Activated T-cell treated with anti-CD3 and anti-CD28 coated beads, Interleukin-2, amount 50 U/mL, for 4 hours (primary cell): Measurements from ENCODE around the gene TMEM132C. TPM values are rescaled to one million over a fixed set of nuclear protein-coding genes. Genes with fewer than 3 reads are reported as not detected.

Experiments
- ATAC-seq, 2 donors: fragments of 200-7000 bp; cut with Tn5 transposase; one replicate each; pipeline ENCODE4 v1.10.0; 2021
- DNase-seq: peaks from one replicate; pipeline ENCODE4 v3.0.0-alpha.2; 2020
- H3K27me3 Mint-ChIP-seq: one replicate; pipeline ENCODE4 v1.8.0; 2021; ENCODE audit warnings: low read depth, mixed read lengths
- H3K36me3 Mint-ChIP-seq: one replicate; pipeline ENCODE4 v1.8.0; 2022; ENCODE audit warnings: mixed read lengths; ENCODE audit not compliant: insufficient read depth
- H3K4me1 Mint-ChIP-seq: one replicate; pipeline ENCODE4 v1.8.0; 2021; ENCODE audit warnings: low read depth, mixed read lengths
- H3K4me3 Mint-ChIP-seq: one replicate; pipeline ENCODE4 v1.8.0; 2021; ENCODE audit warnings: mild to moderate bottlenecking, moderate library complexity, mixed read lengths
- H3K9me3 Mint-ChIP-seq: one replicate; pipeline ENCODE4 v1.8.0; 2021; ENCODE audit warnings: mixed read lengths
- total RNA-seq, 3 donors: library from RNA; stranded (reverse); gene quantifications; one replicate each; pipeline ENCODE4 v1.2.1, GENCODE V29; 2021

TMEM132C gene
- total RNA-seq, 3 donors from 2014 or later, result not detected

- DNase-seq, result no peak
- Mint-ChIP-seq H3K4me1 (no peaks in the 10 kb centered on the region), H3K9me3 (peaks cover 12% of the 10 kb centered on the region), H3K36me3 (no peaks in the 10 kb centered on the region), H3K4me3 (no peak overlapping the region), H3K27me3 (peaks cover 45% of the 10 kb centered on the region)
- ATAC-seq, result no peak
Observed at GRCh38 chr12:128266541-128267130, 334 bp upstream of the TMEM132C start.

GRCh38 chr12:128267651-128268378, 845 bp downstream of the TMEM132C start:
- no peak for ATAC-seq
- H3K4me1 Mint-ChIP-seq, result no peaks in the 10 kb centered on the region
- no peak overlapping the region for H3K4me3 Mint-ChIP-seq
- peaks cover 43% of the 10 kb centered on the region for H3K27me3 Mint-ChIP-seq
- H3K36me3 Mint-ChIP-seq, result no peaks in the 10 kb centered on the region
- no peak for DNase-seq
- H3K9me3 Mint-ChIP-seq, result peaks cover 15% of the 10 kb centered on the region

- ATAC-seq (no peak), DNase-seq (no peak)
- Mint-ChIP-seq H3K36me3 (no peaks in the 10 kb centered on the region), H3K4me1 (no peaks in the 10 kb centered on the region), H3K4me3 (no peak overlapping the region), H3K9me3 (peaks cover 18% of the 10 kb centered on the region), H3K27me3 (peaks cover 43% of the 10 kb centered on the region)
Observed at GRCh38 chr12:128268379-128268995, 1.5 kb downstream of the TMEM132C start.

- H3K4me1 Mint-ChIP-seq, result no peaks in the 10 kb centered on the region
- peaks cover 14% of the 10 kb centered on the region for H3K9me3 Mint-ChIP-seq
- no peaks in the 10 kb centered on the region for H3K36me3 Mint-ChIP-seq
- DNase-seq (no peak), ATAC-seq (no peak)
- no peak overlapping the region for H3K4me3 Mint-ChIP-seq
- H3K27me3 Mint-ChIP-seq, result peaks cover 43% of the 10 kb centered on the region
Observed at GRCh38 chr12:128269181-128269591, 2.2 kb downstream of the TMEM132C start.

GRCh38 chr12:128276471-128276870, 9.5 kb downstream of the TMEM132C start:
- peaks cover 1% of the 10 kb centered on the region for H3K27me3 Mint-ChIP-seq
- DNase-seq (no peak), ATAC-seq (no peak)
- H3K4me1 Mint-ChIP-seq, result no peaks in the 10 kb centered on the region
- H3K9me3 Mint-ChIP-seq, result peaks cover 18% of the 10 kb centered on the region
- no peaks in the 10 kb centered on the region for H3K36me3 Mint-ChIP-seq
- H3K4me3 Mint-ChIP-seq, result no peak overlapping the region

- no peaks in the 10 kb centered on the region for H3K36me3 Mint-ChIP-seq
- no peak overlapping the region for H3K4me3 Mint-ChIP-seq
- H3K9me3 Mint-ChIP-seq, result peaks cover 8% of the 10 kb centered on the region
- no peaks in the 10 kb centered on the region for H3K27me3 Mint-ChIP-seq
- no peak for DNase-seq
- ATAC-seq, result no peak
- H3K4me1 Mint-ChIP-seq, result no peaks in the 10 kb centered on the region
Observed at GRCh38 chr12:128286970-128287369, 20.0 kb downstream of the TMEM132C start.

GRCh38 chr12:128288357-128288756, 21.4 kb downstream of the TMEM132C start:
- no peak for ATAC-seq
- Mint-ChIP-seq H3K4me1 (no peaks in the 10 kb centered on the region), H3K4me3 (no peak overlapping the region), H3K36me3 (no peaks in the 10 kb centered on the region), H3K27me3 (no peaks in the 10 kb centered on the region), H3K9me3 (peaks cover 2% of the 10 kb centered on the region)
- DNase-seq, result no peak

GRCh38 chr12:128288896-128289295, 21.9 kb downstream of the TMEM132C start:
- Mint-ChIP-seq H3K4me1 (no peaks in the 10 kb centered on the region), H3K4me3 (no peak overlapping the region), H3K36me3 (no peaks in the 10 kb centered on the region), H3K27me3 (peaks cover under 1% of the 10 kb centered on the region), H3K9me3 (no peaks in the 10 kb centered on the region)
- ATAC-seq (no peak), DNase-seq (no peak)

- Mint-ChIP-seq H3K9me3 (no peaks in the 10 kb centered on the region), H3K27me3 (peaks cover 2% of the 10 kb centered on the region), H3K36me3 (no peaks in the 10 kb centered on the region), H3K4me1 (no peaks in the 10 kb centered on the region), H3K4me3 (no peak overlapping the region)
- DNase-seq (no peak), ATAC-seq (no peak)
Observed at GRCh38 chr12:128290938-128291337, 24.0 kb downstream of the TMEM132C start.

- Mint-ChIP-seq H3K4me3 (no peak overlapping the region), H3K36me3 (no peaks in the 10 kb centered on the region), H3K4me1 (no peaks in the 10 kb centered on the region), H3K9me3 (peaks cover 4% of the 10 kb centered on the region), H3K27me3 (peaks cover 4% of the 10 kb centered on the region)
- DNase-seq, result no peak
- no peak for ATAC-seq
Observed at GRCh38 chr12:128298091-128298748, 31.2 kb downstream of the TMEM132C start.

GRCh38 chr12:128305336-128305892, 38.4 kb downstream of the TMEM132C start:
- no peak overlapping the region for H3K4me3 Mint-ChIP-seq
- DNase-seq (no peak), ATAC-seq (no peak)
- no peaks in the 10 kb centered on the region for H3K36me3 Mint-ChIP-seq
- no peaks in the 10 kb centered on the region for H3K4me1 Mint-ChIP-seq
- peaks cover 13% of the 10 kb centered on the region for H3K9me3 Mint-ChIP-seq
- peaks cover 1% of the 10 kb centered on the region for H3K27me3 Mint-ChIP-seq

GRCh38 chr12:128307791-128308190, 40.8 kb downstream of the TMEM132C start:
- H3K4me1 Mint-ChIP-seq, result no peaks in the 10 kb centered on the region
- DNase-seq (no peak), ATAC-seq (no peak)

GRCh38 chr12:128312661-128313060, 45.7 kb downstream of the TMEM132C start:
- no peak for ATAC-seq
- Mint-ChIP-seq H3K27me3 (peaks cover 2% of the 10 kb centered on the region), H3K36me3 (no peaks in the 10 kb centered on the region), H3K4me3 (no peak overlapping the region), H3K4me1 (no peaks in the 10 kb centered on the region), H3K9me3 (peaks cover 7% of the 10 kb centered on the region)
- no peak for DNase-seq

More at GRCh38 chr12:128307791-128308190, 40.8 kb downstream of the TMEM132C start:
- H3K9me3 Mint-ChIP-seq, result peaks cover 12% of the 10 kb centered on the region
- no peak overlapping the region for H3K4me3 Mint-ChIP-seq
- no peaks in the 10 kb centered on the region for H3K36me3 Mint-ChIP-seq
- no peaks in the 10 kb centered on the region for H3K27me3 Mint-ChIP-seq

- ATAC-seq, result no peak
- H3K4me1 Mint-ChIP-seq, result no peaks in the 10 kb centered on the region
- no peaks in the 10 kb centered on the region for H3K36me3 Mint-ChIP-seq
- H3K9me3 Mint-ChIP-seq, result peaks cover 7% of the 10 kb centered on the region
- no peak for DNase-seq
- H3K4me3 Mint-ChIP-seq, result no peak overlapping the region
- H3K27me3 Mint-ChIP-seq, result peaks cover 2% of the 10 kb centered on the region
Observed at GRCh38 chr12:128313931-128314330, 47.0 kb downstream of the TMEM132C start.
